PC-3 (cell line): ENCODE measurements around the gene BOLA2B. TPM values are rescaled to one million over a fixed set of nuclear protein-coding genes. Genes with fewer than 3 reads are reported as not detected.

ENCODE experiments used
- ATAC-seq: fragments of 200-7000 bp; cut with Tn5 transposase; 2 replicates; pipeline ENCODE4 v1.9.1; 2020; ENCODE audit warnings: mild to moderate bottlenecking, moderate library complexity
- BruUV-seq: library from RNA; stranded (reverse); fragments of 400-500 nt; replicated peaks from 2 replicates; lab custom pipeline; 2021; lab: Mats Ljungman, UMichigan
- CTCF ChIA-PET: fragments of 300-600 bp; sonication (Branson Sonifier 250); formaldehyde crosslinking; loops from one replicate; lab custom pipeline; 2022; ENCODE audit warnings: antibody characterized with exemption; lab: Charles Lee
- POLR2A ChIA-PET: fragments of 300-600 bp; sonication (Branson Sonifier 250); formaldehyde crosslinking; loops from one replicate; lab custom pipeline; 2022; ENCODE audit warnings: antibody characterized with exemption; ENCODE audit not compliant: unreplicated experiment; lab: Charles Lee
- DNase-seq: peaks from one replicate; pipeline ENCODE4 v3.0.0-alpha.2; 2015
- H2AFZ ChIP-seq: fragments of 300-600 bp; sonication (generic); 2 replicates; pipeline ENCODE4 v1.6.0; 2016; ENCODE audit warnings: antibody characterized with exemption, low read length
- H3F3A ChIP-seq: fragments of 300-600 bp; sonication (generic); one replicate; pipeline ENCODE4 v1.6.0; 2017; ENCODE audit warnings: antibody characterized with exemption, low read length, control low read depth, mild to moderate bottlenecking; ENCODE audit not compliant: unreplicated experiment
- H3K27ac ChIP-seq: fragments of 300-600 bp; sonication (generic); 2 replicates; pipeline ENCODE4 v1.5.1; 2016; ENCODE audit warnings: mild to moderate bottlenecking, low read length
- H3K27me3 ChIP-seq: fragments of 300-600 bp; sonication (generic); 2 replicates; pipeline ENCODE4 v1.6.1; 2016; ENCODE audit warnings: low read length, mixed read lengths
- H3K36me3 ChIP-seq: fragments of 300-600 bp; sonication (generic); 2 replicates; pipeline ENCODE4 v1.6.1; 2016; ENCODE audit warnings: low read depth, mixed run types, low read length, mixed read lengths
- H3K4me1 ChIP-seq: fragments of 300-600 bp; sonication (generic); 2 replicates; pipeline ENCODE4 v1.5.1; 2016; ENCODE audit warnings: low read length; ENCODE audit not compliant: insufficient read depth
- H3K4me2 ChIP-seq: fragments of 300-600 bp; sonication (generic); 2 replicates; pipeline ENCODE4 v1.6.0; 2016; ENCODE audit warnings: low read length
- H3K4me3 ChIP-seq: fragments of 300-600 bp; sonication (generic); 2 replicates; pipeline ENCODE4 v1.5.1; 2016; ENCODE audit warnings: mild to moderate bottlenecking, low read length, mixed read lengths
- H3K79me2 ChIP-seq: fragments of 300-600 bp; sonication (generic); 2 replicates; pipeline ENCODE4 v1.6.1; 2017; ENCODE audit warnings: low read length, mixed read lengths
- H3K9ac ChIP-seq: fragments of 300-600 bp; sonication (generic); 2 replicates; pipeline ENCODE4 v1.6.0; 2016; ENCODE audit warnings: mild to moderate bottlenecking, low read length
- H3K9me2 ChIP-seq: fragments of 300-600 bp; sonication (generic); replicated peaks from 2 replicates; pipeline ENCODE4 v1.6.1; 2016; ENCODE audit warnings: mixed run types, low read length, mixed read lengths
- H3K9me3 ChIP-seq: fragments of 300-600 bp; sonication (generic); 2 replicates; pipeline ENCODE4 v1.6.1; 2016; ENCODE audit warnings: low read length, mixed read lengths
- H4K20me1 ChIP-seq: fragments of 300-600 bp; sonication (generic); 2 replicates; pipeline ENCODE4 v1.6.1; 2016; ENCODE audit warnings: low read length, mixed read lengths
- EZH2 ChIP-seq: fragments of 300-600 bp; sonication (generic); IDR thresholded peaks from one replicate; pipeline ENCODE4 v1.6.1; 2017; ENCODE audit warnings: antibody characterized with exemption, mild to moderate bottlenecking, low read length; ENCODE audit not compliant: unreplicated experiment
- EZH2phosphoT487 ChIP-seq: fragments of 300-600 bp; sonication (generic); IDR thresholded peaks from 2 replicates; pipeline ENCODE4 v1.6.1; 2018; ENCODE audit warnings: mild to moderate bottlenecking, antibody characterized with exemption, low read length, borderline replicate concordance
- intact Hi-C: fragments of 100-400 bp; cut with micrococcal nuclease; formaldehyde crosslinking; loops from 2 replicates; pipeline ENCODE4 v1.9.0; 2023
- total RNA-seq: library from RNA; depleted of rRNA; stranded (reverse); fragments of >200 nt; gene quantifications from 2 replicates; pipeline ENCODE4 v1.2.3, GENCODE V29; 2014
- TF ChIP-seq, protein P1 (sequence below): fragments of 300-600 bp; sonication (generic); conservative IDR thresholded peaks from 2 replicates; pipeline ENCODE4 v1.5.1; 2017; ENCODE audit warnings: antibody characterized with exemption, low read depth, mild to moderate bottlenecking, low read length

The BOLA2B gene
- total RNA-seq, 1 experiment from 2014 or later = 143 TPM

- no peaks in the 10 kb centered on the region for H3K9me3 ChIP-seq
- ChIA-PET POLR2A (no interaction called here), CTCF (no interaction called here)
- no peaks in the 10 kb centered on the region for H3K79me2 ChIP-seq
- no peak overlapping the region for H3K4me2 ChIP-seq
- TF ChIP-seq EZH2 (no peak), EZH2phosphoT487 (no peak)
- TF ChIP-seq, protein P1, sequence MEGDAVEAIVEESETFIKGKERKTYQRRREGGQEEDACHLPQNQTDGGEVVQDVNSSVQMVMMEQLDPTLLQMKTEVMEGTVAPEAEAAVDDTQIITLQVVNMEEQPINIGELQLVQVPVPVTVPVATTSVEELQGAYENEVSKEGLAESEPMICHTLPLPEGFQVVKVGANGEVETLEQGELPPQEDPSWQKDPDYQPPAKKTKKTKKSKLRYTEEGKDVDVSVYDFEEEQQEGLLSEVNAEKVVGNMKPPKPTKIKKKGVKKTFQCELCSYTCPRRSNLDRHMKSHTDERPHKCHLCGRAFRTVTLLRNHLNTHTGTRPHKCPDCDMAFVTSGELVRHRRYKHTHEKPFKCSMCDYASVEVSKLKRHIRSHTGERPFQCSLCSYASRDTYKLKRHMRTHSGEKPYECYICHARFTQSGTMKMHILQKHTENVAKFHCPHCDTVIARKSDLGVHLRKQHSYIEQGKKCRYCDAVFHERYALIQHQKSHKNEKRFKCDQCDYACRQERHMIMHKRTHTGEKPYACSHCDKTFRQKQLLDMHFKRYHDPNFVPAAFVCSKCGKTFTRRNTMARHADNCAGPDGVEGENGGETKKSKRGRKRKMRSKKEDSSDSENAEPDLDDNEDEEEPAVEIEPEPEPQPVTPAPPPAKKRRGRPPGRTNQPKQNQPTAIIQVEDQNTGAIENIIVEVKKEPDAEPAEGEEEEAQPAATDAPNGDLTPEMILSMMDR = no peak
- ATAC-seq = no peak
- H2AFZ ChIP-seq = no peak overlapping the region
- H3K9ac ChIP-seq = no peak overlapping the region
- no peak overlapping the region for H3K4me3 ChIP-seq
- intact Hi-C loops = no loop called here
- no peaks in the 10 kb centered on the region for H3K27me3 ChIP-seq
- no peaks in the 10 kb centered on the region for H3K36me3 ChIP-seq
- DNase-seq = no peak
- H3K4me1 ChIP-seq = no peaks in the 10 kb centered on the region
- BruUV-seq = no TSS peak
- no peaks in the 10 kb centered on the region for H4K20me1 ChIP-seq
- no peak overlapping the region for H3K27ac ChIP-seq
- no peaks in the 10 kb centered on the region for H3K9me2 ChIP-seq
- H3F3A ChIP-seq = no peaks in the 10 kb centered on the region
Observed at GRCh38 chr16:30149250-30149930, 44.1 kb downstream of the BOLA2B start.

GRCh38 chr16:30147843-30148510, 45.5 kb downstream of the BOLA2B start:
- Histone ChIP-seq H2AFZ (no peak overlapping the region), H3K36me3 (no peaks in the 10 kb centered on the region), H3K4me2 (no peak overlapping the region), H4K20me1 (no peaks in the 10 kb centered on the region), H3K27me3 (no peaks in the 10 kb centered on the region), H3K4me1 (no peaks in the 10 kb centered on the region), H3F3A (no peaks in the 10 kb centered on the region), H3K9me3 (no peaks in the 10 kb centered on the region), H3K27ac (no peak overlapping the region), H3K79me2 (no peaks in the 10 kb centered on the region), H3K9me2 (no peaks in the 10 kb centered on the region), H3K9ac (no peak overlapping the region), H3K4me3 (no peak overlapping the region)
- intact Hi-C loops = no loop called here
- DNase-seq (no peak), ATAC-seq (no peak)
- BruUV-seq = no TSS peak
- POLR2A ChIA-PET = no interaction called here
- CTCF ChIA-PET = no interaction called here
- TF ChIP-seq, protein P1 = no peak
- TF ChIP-seq EZH2phosphoT487 (no peak), EZH2 (no peak)

- Histone ChIP-seq H3K9ac (no peak overlapping the region), H3K4me1 (no peaks in the 10 kb centered on the region)
Observed at GRCh38 chr16:30145657-30146056, 47.8 kb downstream of the BOLA2B start.

More at GRCh38 chr16:30145657-30146056, 47.8 kb downstream of the BOLA2B start:
- Histone ChIP-seq H3K36me3 (no peaks in the 10 kb centered on the region), H3K4me3 (no peak overlapping the region), H4K20me1 (no peaks in the 10 kb centered on the region), H3F3A (no peaks in the 10 kb centered on the region), H3K9me3 (no peaks in the 10 kb centered on the region), H3K9me2 (no peaks in the 10 kb centered on the region), H3K4me2 (no peak overlapping the region), H3K79me2 (no peaks in the 10 kb centered on the region), H3K27me3 (no peaks in the 10 kb centered on the region), H2AFZ (no peak overlapping the region), H3K27ac (no peak overlapping the region)
- ATAC-seq (no peak), DNase-seq (no peak)
- intact Hi-C loops = no loop called here
- TF ChIP-seq EZH2phosphoT487 (no peak), EZH2 (no peak)
- TF ChIP-seq, protein P1 = no peak
- ChIA-PET CTCF (no interaction called here), POLR2A (no interaction called here)
- BruUV-seq = no TSS peak
